NB4 (cell line): Measurements from ENCODE around the gene KLHDC3.

Experiments used
- CTCF ChIP-seq: IDR thresholded peaks from one replicate; pipeline ENCODE4 v1.5.1; 2012; ENCODE audit warnings: low read depth, low read length
- POLR2A ChIP-seq: IDR thresholded peaks from 2 replicates; pipeline ENCODE4 v1.6.1; 2011; ENCODE audit warnings: mild to moderate bottlenecking; ENCODE audit not compliant: insufficient read length; ENCODE audit errors: extremely low read depth

GRCh38 chr6:43047998-43048397 is 33.9 kb downstream of the KLHDC3 start:
- TF ChIP-seq CTCF (no peak), POLR2A (no peak)
